ENCODE data around the gene FAM193A.

The FAM193A gene

GRCh38 chr4:2741626-2742025 is 205.2 kb downstream of the FAM193A start:
- CTCF ChIA-PET = no interaction called here
- no peak for DNase-seq (ENCODE audit: low spot score)

GRCh38 chr4:2742081-2742822 is 205.8 kb downstream of the FAM193A start:
- no peak for TF ChIP-seq CTCF (conservative IDR thresholded peaks at IDR 0.05; ENCODE audit: low read depth)

More at GRCh38 chr4:2741626-2742025, 205.2 kb downstream of the FAM193A start:
- peak overlapping the region; percentile 71 for H3K27ac ChIP-seq
- no peak for TF ChIP-seq CTCF (conservative IDR thresholded peaks at IDR 0.05; ENCODE audit: low read depth)
- POLR2A ChIA-PET (ENCODE audit: low non-redundant PET) = no interaction called here

GRCh38 chr4:2742823-2743517 is 206.5 kb downstream of the FAM193A start:
- POLR2A ChIA-PET (ENCODE audit: low non-redundant PET) = no interaction called here
- TF ChIP-seq CTCF (conservative IDR thresholded peaks at IDR 0.05; ENCODE audit: low read depth) = no peak
- CTCF ChIA-PET = no interaction called here
- H3K27ac ChIP-seq = peak overlapping the region; percentile 71
- no peak for DNase-seq (ENCODE audit: low spot score)

More at GRCh38 chr4:2742081-2742822, 205.8 kb downstream of the FAM193A start:
- no peak for DNase-seq (ENCODE audit: low spot score)
- ChIA-PET CTCF (no interaction called here), POLR2A (ENCODE audit: low non-redundant PET) (no interaction called here)
- H3K27ac ChIP-seq = peak overlapping the region; percentile 71

GRCh38 chr4:2743518-2744445 is 207.3 kb downstream of the FAM193A start:
- POLR2A ChIA-PET (ENCODE audit: low non-redundant PET) = no interaction called here
- CTCF ChIA-PET = no interaction called here
- peak overlapping the region; percentile 71 for H3K27ac ChIP-seq
- no peak for DNase-seq (ENCODE audit: low spot score)
- no peak for TF ChIP-seq CTCF (conservative IDR thresholded peaks at IDR 0.05; ENCODE audit: low read depth)

GRCh38 chr4:2744576-2745270 is 208.3 kb downstream of the FAM193A start:
- ChIA-PET POLR2A (ENCODE audit: low non-redundant PET) (no interaction called here), CTCF (no interaction called here)
- TF ChIP-seq CTCF (conservative IDR thresholded peaks at IDR 0.05; ENCODE audit: low read depth) = no peak
- peak overlapping the region; percentile 71 for H3K27ac ChIP-seq
- no peak for DNase-seq (ENCODE audit: low spot score)
